HepG2 (cell line): ENCODE data around the gene ITGB5. TPM values are rescaled to one million over a fixed set of nuclear protein-coding genes. Genes with fewer than 3 reads are reported as not detected.

ENCODE experiments used
- ATAC-seq: fragments of 200-7000 bp; cut with Tn5 transposase; 3 replicates; pipeline ENCODE4 v1.9.1; 2020; ENCODE audit warnings: mild to moderate bottlenecking, moderate library complexity
- BruUV-seq: library from RNA; stranded (reverse); fragments of 400-500 nt; replicated peaks from 2 replicates; lab custom pipeline; 2021; lab: Mats Ljungman, UMichigan
- CTCF ChIA-PET: fragments of 300-600 bp; formaldehyde crosslinking; extraction: SDS; loops from one replicate; lab custom pipeline; 2021; ENCODE audit warnings: low total read pairs, inconsistent platforms, low intra/inter-chr PET ratio; lab: Yijun Ruan, JAX
- POLR2A ChIA-PET: fragments of 350-600 bp; sonication (Branson Sonifier 250); formaldehyde crosslinking; loops from one replicate; lab custom pipeline; 2020; ENCODE audit warnings: antibody characterized with exemption, inconsistent platforms; lab: Yijun Ruan, JAX
- DNase-seq: peaks from one replicate; pipeline ENCODE4 v3.0.0-alpha.2; 2015; ENCODE audit warnings: low spot score
- FAIRE-seq: peaks from 3 replicates; lab custom pipeline; 2011; peaks lifted over from hg19 to GRCh38; lab: Jason Lieb, UNC
- H2AFZ ChIP-seq: one replicate; pipeline ENCODE4 v1.6.1; 2011; ENCODE audit warnings: low read length, inconsistent platforms
- H3K27ac ChIP-seq: fragments of 300-600 bp; 3 replicates; pipeline ENCODE4 v1.8.0; 2011; ENCODE audit warnings: mixed run types, mild to moderate bottlenecking, mixed read lengths, low read length, inconsistent platforms; ENCODE audit not compliant: insufficient read depth; ENCODE audit errors: extremely low read length
- H3K27me3 ChIP-seq, 2 experiments: fragments of 200-600 bp in 1 of 2; 2 replicates in 1 of 2; 3 replicates in 1 of 2; pipeline versions ENCODE4 v1.6.0 to v1.8.0; 2011; ENCODE audit warnings: low read length in 2 of 2, mild to moderate bottlenecking in 2 of 2, moderate library complexity in 2 of 2, inconsistent platforms in 1 of 2; ENCODE audit not compliant: insufficient read depth in 2 of 2, control insufficient read depth in 1 of 2
- H3K36me3 ChIP-seq, 2 experiments: fragments of 200-600 bp in 1 of 2; replicated peaks in 1 of 2; 2 replicates in 1 of 2; 3 replicates in 1 of 2; pipeline versions ENCODE4 v1.5.1 to v1.8.0; 2011; ENCODE audit warnings: low read length in 2 of 2, inconsistent platforms in 1 of 2; ENCODE audit not compliant: insufficient read depth in 2 of 2, control insufficient read depth in 1 of 2
- H3K4me1 ChIP-seq: 2 replicates; pipeline ENCODE4 v1.5.1; 2012; ENCODE audit warnings: low read length, inconsistent platforms; ENCODE audit not compliant: insufficient read depth
- H3K4me2 ChIP-seq: 2 replicates; pipeline ENCODE4 v1.6.0; 2011; ENCODE audit warnings: low read depth, low read length, inconsistent platforms
- H3K4me3 ChIP-seq, 3 experiments: fragments of 200-600 bp in 1 of 3; sonication (generic), shearing (Covaris generic) in 1 of 3; replicated peaks in 1 of 3; 2 replicates each; pipeline ENCODE4 v1.5.1; 2011 to 2016; ENCODE audit warnings: low read length in 3 of 3, inconsistent platforms in 2 of 3, low read depth in 2 of 3, mild to moderate bottlenecking in 2 of 3, control low read depth in 1 of 3, mixed read lengths in 1 of 3; ENCODE audit not compliant: insufficient read depth in 1 of 3
- H3K79me2 ChIP-seq: one replicate; pipeline ENCODE4 v1.6.1; 2011; ENCODE audit warnings: low read length, inconsistent platforms; ENCODE audit not compliant: insufficient read depth
- H3K9ac ChIP-seq: 2 replicates; pipeline ENCODE4 v1.6.0; 2011; ENCODE audit warnings: mild to moderate bottlenecking, low read depth, low read length, inconsistent platforms; ENCODE audit not compliant: insufficient read depth
- H3K9me3 ChIP-seq: 2 replicates; pipeline ENCODE4 v1.5.1; 2012; ENCODE audit warnings: mild to moderate bottlenecking, low read length
- H4K20me1 ChIP-seq: 2 replicates; pipeline ENCODE4 v1.6.0; 2011; ENCODE audit warnings: inconsistent platforms, mild to moderate bottlenecking, low read length, moderate library complexity; ENCODE audit not compliant: insufficient read depth
- AHR ChIP-seq: IDR thresholded peaks from 2 replicates; pipeline ENCODE4 v1.6.1; 2018; ENCODE audit warnings: missing genetic modification reagents, missing compliant biosample characterization
- CCDC6 ChIP-seq: sonication (generic); formaldehyde crosslinking; IDR thresholded peaks from 2 replicates; pipeline ENCODE4 v1.8.1; 2022; ENCODE audit warnings: mild to moderate bottlenecking, missing genetic modification reagents, moderate library complexity
- CEBPG ChIP-seq: IDR thresholded peaks from 2 replicates; pipeline ENCODE4 v1.6.1; 2016
- ESRRA ChIP-seq: sonication (generic); formaldehyde crosslinking; IDR thresholded peaks from 2 replicates; pipeline ENCODE4 v1.5.1; 2020; ENCODE audit warnings: mild to moderate bottlenecking, low read depth, missing genetic modification reagents
- HCFC1 ChIP-seq: fragments of 150-350 bp; IDR thresholded peaks from 2 replicates; pipeline ENCODE4 v1.6.1; 2014; ENCODE audit warnings: low read depth, low read length
- HNRNPH1 ChIP-seq: fragments of 200-400 bp; formaldehyde crosslinking; optimal IDR thresholded peaks from 2 replicates; pipeline ENCODE3; 2017; ENCODE audit warnings: mild to moderate bottlenecking, low read depth, low read length
- HNRNPUL1 ChIP-seq: fragments of 200-400 bp; formaldehyde crosslinking; IDR thresholded peaks from 2 replicates; pipeline ENCODE4 v1.6.1; 2017; ENCODE audit warnings: low read depth, mild to moderate bottlenecking, low read length, moderate library complexity
- IKZF1 ChIP-seq: fragments of 450-650 bp; IDR thresholded peaks from 2 replicates; pipeline ENCODE4 v1.7.1; 2016
- MAFK ChIP-seq, 2 experiments: IDR thresholded peaks in 1 of 2; conservative IDR thresholded peaks in 1 of 2; 2 replicates each; pipeline ENCODE4 v1.6.1; 2011; ENCODE audit warnings: improper control_type of control experiment in 2 of 2, low read length in 2 of 2
- MEF2D ChIP-seq: sonication (generic); formaldehyde crosslinking; IDR thresholded peaks from 2 replicates; pipeline ENCODE4 v1.5.1; 2020; ENCODE audit warnings: mild to moderate bottlenecking, missing genetic modification reagents
- NR2C2 ChIP-seq: sonication (generic); formaldehyde crosslinking; IDR thresholded peaks from 2 replicates; pipeline ENCODE4 v1.4.0; 2020; ENCODE audit warnings: missing genetic modification reagents, mild to moderate bottlenecking, moderate library complexity, borderline replicate concordance
- PAWR ChIP-seq: sonication (generic); formaldehyde crosslinking; IDR thresholded peaks from 2 replicates; pipeline ENCODE4 v1.4.0; 2020; ENCODE audit warnings: missing genetic modification reagents, mild to moderate bottlenecking, borderline replicate concordance
- PRDM10 ChIP-seq: sonication (generic); formaldehyde crosslinking; IDR thresholded peaks from 2 replicates; pipeline ENCODE4 v1.4.0; 2020; ENCODE audit warnings: low read depth, missing genetic modification reagents
- TBX2 ChIP-seq: sonication (generic); formaldehyde crosslinking; IDR thresholded peaks from 2 replicates; pipeline ENCODE4 v1.5.0; 2020; ENCODE audit warnings: missing genetic modification reagents, mild to moderate bottlenecking, borderline replicate concordance
- THAP7 ChIP-seq: sonication (generic); formaldehyde crosslinking; IDR thresholded peaks from 2 replicates; pipeline ENCODE4 v1.8.1; 2023; ENCODE audit warnings: mild to moderate bottlenecking, missing genetic modification reagents
- ZBTB39 ChIP-seq: sonication (generic); formaldehyde crosslinking; IDR thresholded peaks from 2 replicates; pipeline ENCODE4 v1.5.0; 2020; ENCODE audit warnings: missing genetic modification reagents
- ZFP1 ChIP-seq: IDR thresholded peaks from 2 replicates; pipeline ENCODE4 v1.6.1; 2016
- ZFP36L1 ChIP-seq: sonication (generic); formaldehyde crosslinking; IDR thresholded peaks from 2 replicates; pipeline ENCODE4 v1.8.0; 2022; ENCODE audit warnings: mild to moderate bottlenecking, missing genetic modification reagents, moderate library complexity
- ZNF101 ChIP-seq: sonication (generic); formaldehyde crosslinking; IDR thresholded peaks from 2 replicates; pipeline ENCODE4 v1.4.0; 2020; ENCODE audit warnings: mild to moderate bottlenecking, low read depth, missing genetic modification reagents, borderline replicate concordance
- ZNF556 ChIP-seq: sonication (generic); formaldehyde crosslinking; IDR thresholded peaks from 2 replicates; pipeline ENCODE4 v1.4.0; 2020; ENCODE audit warnings: mild to moderate bottlenecking, missing genetic modification reagents, borderline replicate concordance
- WGBS: methylation state at CpG from one replicate; pipeline ENCODE4 v1.1.6; 2017; ENCODE audit warnings: low lambda C conversion rate; 5-methylcytosine and 5-hydroxymethylcytosine counted together
- in situ Hi-C: cut with HindIII; loops from 2 replicates; pipeline ENCODE4 v1.10.0; 2017; ENCODE audit warnings: low pct_unique_long_range_greater_than_20kb; ENCODE audit not compliant: extremely low pct_ligation_motif_present
- intact Hi-C: fragments of 100-400 bp; cut with micrococcal nuclease; formaldehyde crosslinking; loops from one replicate; pipeline ENCODE4 v1.10.0; 2022; ENCODE audit not compliant: unreplicated experiment
- polyA plus RNA-seq, 8 experiments: library from polyadenylated mRNA; depleted of rRNA in 3 of 8; stranded (reverse) in 7 of 8; unstranded in 1 of 8; fragments of >200 nt; fragmentation: Illumina TruSeq in 4 of 8; extraction: Trizol in 4 of 8; gene quantifications; 2 replicates each; pipeline versions ENCODE4 v1.2.1 to v1.2.3, GENCODE V29; 2011 to 2016; ENCODE audit warnings: low read depth in 4 of 8, missing spikeins in 1 of 8, mixed read lengths in 1 of 8; ENCODE audit not compliant: insufficient read depth in 1 of 8
- total RNA-seq, 5 experiments: library from RNA; depleted of rRNA; stranded (reverse); fragments of >200 nt; fragmentation: Illumina TruSeq; extraction: Trizol; gene quantifications; 2 replicates each; pipeline ENCODE4 v1.2.3, GENCODE V29; 2016; ENCODE audit warnings: low read depth in 1 of 5

Gene ITGB5
- total and polyA plus RNA-seq, 2 of the 13 experiments (the other 11 are each of a cell fraction or from before 2014, with no cell fraction given), result 74.1 to 343 TPM

GRCh38 chr3:124837730-124838186 is 49.4 kb downstream of the ITGB5 start:
- H3K9ac ChIP-seq, result peak overlapping the region; percentile 56
- H3K36me3 ChIP-seq, result peaks cover 10 to 30% of the 10 kb centered on the region in 2 experiments
- H3K27me3 ChIP-seq, result no peaks in the 10 kb centered on the region
- H3K4me1 ChIP-seq, result peaks cover 90% of the 10 kb centered on the region
- 6% methylated on average over 5 of the region's 6 CpGs for WGBS
- CTCF ChIA-PET, result no interaction called here
- peak; percentile 90 for DNase-seq
- intact Hi-C loops (loop anchor here (5.0 to 10.0 kb wide), 2 partner anchors 50 to 757 kb away; partner anchors contain the start of gene OSBPL11), in situ Hi-C loops (loop anchor here (5.0 kb wide), 1 partner anchor 40 kb away; no protein-coding TSS in a partner anchor)
- no peaks in the 10 kb centered on the region for H3K9me3 ChIP-seq
- peaks cover 18% of the 10 kb centered on the region for H3K79me2 ChIP-seq
- H2AFZ ChIP-seq, result no peak overlapping the region
- H4K20me1 ChIP-seq, result no peaks in the 10 kb centered on the region
- POLR2A ChIA-PET, result interaction anchor here (0.9 to 1.7 kb wide), 6 partner anchors 10 to 447 kb away, joined by 3 to 10 read pairs (median 4); partner anchors contain the start of gene ITGB5
- FAIRE-seq, result peak; percentile 61
- peak; percentile 65 for ATAC-seq
- peak overlapping the region; percentile 47 for H3K4me2 ChIP-seq
- peak overlapping the region; percentile 100 for H3K27ac ChIP-seq
- BruUV-seq, result no TSS peak
- H3K4me3 ChIP-seq, result no peak overlapping the region
- TF ChIP-seq HCFC1 (no peak), CEBPG (CRISPR knock-in tag) (peak; percentile 33; the same call in 1 of the 2 replicates), TBX2 (CRISPR knock-in tag) (peak; percentile 89), MAFK (conservative IDR thresholded peaks at IDR 0.05 in 1 of 2, IDR thresholded peaks at IDR 0.05 in 1 of 2; ENCODE audit: low read length in 2 of 2) (no peak), CCDC6 (CRISPR knock-in tag) (no peak), THAP7 (CRISPR knock-in tag) (no peak), MEF2D (peak; percentile 69; the same call in 1 of the 2 replicates), ESRRA (no peak), ZBTB39 (CRISPR knock-in tag) (no peak), HNRNPH1 (no peak), PAWR (CRISPR knock-in tag) (no peak), ZNF556 (CRISPR knock-in tag) (0 out of 2 replicates have a peak, but pooled peaks have one; percentile 32), HNRNPUL1 (no peak), ZFP36L1 (CRISPR knock-in tag) (no peak), NR2C2 (CRISPR knock-in tag) (0 out of 2 replicates have a peak, but pooled peaks have one; percentile 45), ZNF101 (no peak), IKZF1 (no peak), PRDM10 (CRISPR knock-in tag) (no peak), AHR (CRISPR knock-in tag) (no peak), ZFP1 (CRISPR knock-in tag) (no peak)
